HepG2 (cell line): Measurements from ENCODE around the gene FGF3. TPM values are rescaled to one million over a fixed set of nuclear protein-coding genes. Genes with fewer than 3 reads are reported as not detected.

ENCODE experiments used
- ATAC-seq: fragments of 200-7000 bp; cut with Tn5 transposase; 3 replicates; pipeline ENCODE4 v1.9.1; 2020; ENCODE audit warnings: mild to moderate bottlenecking, moderate library complexity
- BruUV-seq: library from RNA; stranded (reverse); fragments of 400-500 nt; replicated peaks from 2 replicates; lab custom pipeline; 2021; lab: Mats Ljungman, UMichigan
- CTCF ChIA-PET: fragments of 300-600 bp; formaldehyde crosslinking; extraction: SDS; loops from one replicate; lab custom pipeline; 2021; ENCODE audit warnings: low total read pairs, inconsistent platforms, low intra/inter-chr PET ratio; lab: Yijun Ruan, JAX
- POLR2A ChIA-PET: fragments of 350-600 bp; sonication (Branson Sonifier 250); formaldehyde crosslinking; loops from one replicate; lab custom pipeline; 2020; ENCODE audit warnings: antibody characterized with exemption, inconsistent platforms; lab: Yijun Ruan, JAX
- DNase-seq: peaks from one replicate; pipeline ENCODE4 v3.0.0-alpha.2; 2015; ENCODE audit warnings: low spot score
- FAIRE-seq: peaks from 3 replicates; lab custom pipeline; 2011; peaks lifted over from hg19 to GRCh38; lab: Jason Lieb, UNC
- H2AFZ ChIP-seq: one replicate; pipeline ENCODE4 v1.6.1; 2011; ENCODE audit warnings: low read length, inconsistent platforms
- H3K27ac ChIP-seq: fragments of 300-600 bp; 3 replicates; pipeline ENCODE4 v1.8.0; 2011; ENCODE audit warnings: mixed run types, mild to moderate bottlenecking, mixed read lengths, low read length, inconsistent platforms; ENCODE audit not compliant: insufficient read depth; ENCODE audit errors: extremely low read length
- H3K27me3 ChIP-seq, 2 experiments: fragments of 200-600 bp in 1 of 2; 2 replicates in 1 of 2; 3 replicates in 1 of 2; pipeline versions ENCODE4 v1.6.0 to v1.8.0; 2011; ENCODE audit warnings: low read length in 2 of 2, mild to moderate bottlenecking in 2 of 2, moderate library complexity in 2 of 2, inconsistent platforms in 1 of 2; ENCODE audit not compliant: insufficient read depth in 2 of 2, control insufficient read depth in 1 of 2
- H3K36me3 ChIP-seq, 2 experiments: fragments of 200-600 bp in 1 of 2; replicated peaks in 1 of 2; 2 replicates in 1 of 2; 3 replicates in 1 of 2; pipeline versions ENCODE4 v1.5.1 to v1.8.0; 2011; ENCODE audit warnings: low read length in 2 of 2, inconsistent platforms in 1 of 2; ENCODE audit not compliant: insufficient read depth in 2 of 2, control insufficient read depth in 1 of 2
- H3K4me1 ChIP-seq: 2 replicates; pipeline ENCODE4 v1.5.1; 2012; ENCODE audit warnings: low read length, inconsistent platforms; ENCODE audit not compliant: insufficient read depth
- H3K4me2 ChIP-seq: 2 replicates; pipeline ENCODE4 v1.6.0; 2011; ENCODE audit warnings: low read depth, low read length, inconsistent platforms
- H3K4me3 ChIP-seq, 3 experiments: fragments of 200-600 bp in 1 of 3; sonication (generic), shearing (Covaris generic) in 1 of 3; replicated peaks in 1 of 3; 2 replicates each; pipeline ENCODE4 v1.5.1; 2011 to 2016; ENCODE audit warnings: low read length in 3 of 3, inconsistent platforms in 2 of 3, low read depth in 2 of 3, mild to moderate bottlenecking in 2 of 3, control low read depth in 1 of 3, mixed read lengths in 1 of 3; ENCODE audit not compliant: insufficient read depth in 1 of 3
- H3K79me2 ChIP-seq: one replicate; pipeline ENCODE4 v1.6.1; 2011; ENCODE audit warnings: low read length, inconsistent platforms; ENCODE audit not compliant: insufficient read depth
- H3K9ac ChIP-seq: 2 replicates; pipeline ENCODE4 v1.6.0; 2011; ENCODE audit warnings: mild to moderate bottlenecking, low read depth, low read length, inconsistent platforms; ENCODE audit not compliant: insufficient read depth
- H3K9me3 ChIP-seq: 2 replicates; pipeline ENCODE4 v1.5.1; 2012; ENCODE audit warnings: mild to moderate bottlenecking, low read length
- H4K20me1 ChIP-seq: 2 replicates; pipeline ENCODE4 v1.6.0; 2011; ENCODE audit warnings: inconsistent platforms, mild to moderate bottlenecking, low read length, moderate library complexity; ENCODE audit not compliant: insufficient read depth
- KMT2B ChIP-seq: IDR thresholded peaks from 2 replicates; pipeline ENCODE4 v1.6.1; 2016; ENCODE audit warnings: missing genetic modification reagents, missing compliant biosample characterization
- MXI1 ChIP-seq: IDR thresholded peaks from 3 replicates; pipeline ENCODE4 v1.6.1; 2012; ENCODE audit warnings: low read depth, low read length, inconsistent platforms, borderline replicate concordance
- MYPOP ChIP-seq: sonication (generic); formaldehyde crosslinking; IDR thresholded peaks from 2 replicates; pipeline ENCODE4 v1.8.1; 2023; ENCODE audit warnings: mild to moderate bottlenecking, moderate library complexity, missing genetic modification reagents
- SMARCC2 ChIP-seq: fragments of 450-650 bp; IDR thresholded peaks from 2 replicates; pipeline ENCODE4 v1.6.1; 2017; ENCODE audit warnings: antibody characterized with exemption, mild to moderate bottlenecking
- TMF1 ChIP-seq: sonication (generic); formaldehyde crosslinking; IDR thresholded peaks from 2 replicates; pipeline ENCODE4 v1.8.1; 2022; ENCODE audit warnings: low read depth, missing genetic modification reagents
- WIZ ChIP-seq: sonication (generic); formaldehyde crosslinking; IDR thresholded peaks from 2 replicates; pipeline ENCODE4 v1.5.1; 2020; ENCODE audit warnings: mild to moderate bottlenecking, missing genetic modification reagents
- ZNF552 ChIP-seq: sonication (generic); formaldehyde crosslinking; IDR thresholded peaks from 2 replicates; pipeline ENCODE4 v1.9.0; 2022; ENCODE audit warnings: missing genetic modification reagents, mild to moderate bottlenecking, borderline replicate concordance
- ZNF768 ChIP-seq: sonication (generic); formaldehyde crosslinking; IDR thresholded peaks from 2 replicates; pipeline ENCODE4 v1.4.0; 2020; ENCODE audit warnings: missing genetic modification reagents
- WGBS: methylation state at CpG from one replicate; pipeline ENCODE4 v1.1.6; 2017; ENCODE audit warnings: low lambda C conversion rate; 5-methylcytosine and 5-hydroxymethylcytosine counted together
- in situ Hi-C: cut with HindIII; loops from 2 replicates; pipeline ENCODE4 v1.10.0; 2017; ENCODE audit warnings: low pct_unique_long_range_greater_than_20kb; ENCODE audit not compliant: extremely low pct_ligation_motif_present
- intact Hi-C: fragments of 100-400 bp; cut with micrococcal nuclease; formaldehyde crosslinking; loops from one replicate; pipeline ENCODE4 v1.10.0; 2022; ENCODE audit not compliant: unreplicated experiment
- polyA plus RNA-seq, 8 experiments: library from polyadenylated mRNA; depleted of rRNA in 3 of 8; stranded (reverse) in 7 of 8; unstranded in 1 of 8; fragments of >200 nt; fragmentation: Illumina TruSeq in 4 of 8; extraction: Trizol in 4 of 8; gene quantifications; 2 replicates each; pipeline versions ENCODE4 v1.2.1 to v1.2.3, GENCODE V29; 2011 to 2016; ENCODE audit warnings: low read depth in 4 of 8, missing spikeins in 1 of 8, mixed read lengths in 1 of 8; ENCODE audit not compliant: insufficient read depth in 1 of 8
- total RNA-seq, 5 experiments: library from RNA; depleted of rRNA; stranded (reverse); fragments of >200 nt; fragmentation: Illumina TruSeq; extraction: Trizol; gene quantifications; 2 replicates each; pipeline ENCODE4 v1.2.3, GENCODE V29; 2016; ENCODE audit warnings: low read depth in 1 of 5

Gene FGF3
- total and polyA plus RNA-seq, 2 of the 13 experiments (the other 11 are each of a cell fraction or from before 2014, with no cell fraction given) = not detected

- TF ChIP-seq KMT2B (CRISPR knock-in tag) (no peak), WIZ (CRISPR knock-in tag) (no peak), MYPOP (CRISPR knock-in tag) (no peak)
- TF ChIP-seq, all 625 proteins: peak for 0
- Histone ChIP-seq H3K4me3 (no peak overlapping the region), H3K4me1 (no peaks in the 10 kb centered on the region), H3K27me3 (peaks cover 0 to 4% of the 10 kb centered on the region in 2 experiments; a peak in 1 of 5 replicates), H3K27ac (no peak overlapping the region), H3K79me2 (no peaks in the 10 kb centered on the region), H4K20me1 (no peaks in the 10 kb centered on the region), H3K4me2 (no peak overlapping the region), H3K9me3 (no peaks in the 10 kb centered on the region), H3K9ac (no peak overlapping the region), H2AFZ (no peak overlapping the region), H3K36me3 (no peaks in the 10 kb centered on the region)
- in situ Hi-C loops (loop anchor here (5.0 kb wide), 1 partner anchor 77 kb away; no protein-coding TSS in a partner anchor), intact Hi-C loops (no loop called here)
- ChIA-PET CTCF (no interaction called here), POLR2A (no interaction called here)
- FAIRE-seq (no peak), ATAC-seq (no peak), DNase-seq (no peak)
- no TSS peak for BruUV-seq
- 7% methylated on average over 1 of the region's 3 CpGs for WGBS
These were observed 20.1 kb downstream of the FGF3 start for GRCh38 chr11:69799097-69799496.

- Histone ChIP-seq H3K27me3 (0 out of 5 replicates have a peak, but pooled peaks cover 0 to 4% of the 10 kb centered on the region in 2 experiments), H3K27ac (no peak overlapping the region), H3K36me3 (no peaks in the 10 kb centered on the region), H3K9ac (no peak overlapping the region), H3K4me3 (no peak overlapping the region), H2AFZ (no peak overlapping the region), H3K4me1 (no peaks in the 10 kb centered on the region), H3K4me2 (no peak overlapping the region)
- no TSS peak for BruUV-seq
- 10% methylated on average over 2 of the region's 14 CpGs for WGBS
- POLR2A ChIA-PET = no interaction called here
- ATAC-seq (no peak), FAIRE-seq (no peak), DNase-seq (no peak)
- intact Hi-C loops = no loop called here
- TF ChIP-seq TMF1 (CRISPR knock-in tag) (no peak), ZNF552 (no peak), SMARCC2 (no peak), ZNF768 (peak; percentile 85), MXI1 (no peak)
- TF ChIP-seq, all 625 proteins: peak for 1
- in situ Hi-C loops = loop anchor here (5.0 kb wide), 1 partner anchor 76 kb away; no protein-coding TSS in a partner anchor
- H3K9me3 ChIP-seq = no peaks in the 10 kb centered on the region
- H4K20me1 ChIP-seq = no peaks in the 10 kb centered on the region
- CTCF ChIA-PET = no interaction called here
- H3K79me2 ChIP-seq = no peaks in the 10 kb centered on the region
These were observed 21.3 kb downstream of the FGF3 start for GRCh38 chr11:69797737-69798528.
